ENCODE measurements around the gene CEACAM19. TPM values are rescaled to one million over a fixed set of nuclear protein-coding genes. Genes with fewer than 3 reads are reported as not detected.

Gene CEACAM19
- total and polyA plus RNA-seq, 9 donors: 2.2 to 10.0 (median 5.4) TPM

DNA sequence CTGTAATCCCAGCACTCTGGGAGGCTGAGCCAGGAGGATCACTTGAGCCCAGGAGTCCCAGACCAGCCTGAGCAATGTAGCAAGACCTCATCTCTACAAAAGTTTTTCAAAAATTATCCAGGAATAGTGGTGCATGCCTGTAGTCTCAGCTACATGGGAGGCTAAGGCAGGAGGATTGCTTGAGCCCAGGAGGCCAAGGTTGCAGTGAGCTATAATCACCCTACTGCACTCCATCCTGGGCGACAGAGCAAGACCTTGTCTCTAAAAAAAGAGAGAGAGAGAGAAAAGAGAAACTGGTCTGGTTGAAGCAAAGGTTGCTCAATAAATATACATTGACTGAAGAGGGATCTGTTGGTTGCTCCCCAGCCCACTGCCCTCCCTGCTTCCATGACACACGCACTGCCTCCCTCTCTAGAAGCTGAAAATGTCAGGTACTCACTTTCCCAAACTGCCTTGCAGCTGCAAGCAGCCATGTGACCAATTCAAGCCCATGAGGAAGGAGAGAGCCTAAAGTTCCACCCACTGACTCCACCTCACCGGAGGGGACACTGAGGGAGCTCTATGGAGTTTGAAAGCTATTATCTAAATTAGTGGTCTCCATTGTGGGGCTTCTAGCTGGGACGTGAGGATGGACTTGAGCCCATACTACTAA is 41.7 kb downstream of the CEACAM19 start:
- no peak for TF ChIP-seq POLR2A (IDR thresholded peaks at IDR 0.05)
- TF ChIP-seq EP300 (IDR thresholded peaks at IDR 0.05): no peak
- TF ChIP-seq, protein P1, sequence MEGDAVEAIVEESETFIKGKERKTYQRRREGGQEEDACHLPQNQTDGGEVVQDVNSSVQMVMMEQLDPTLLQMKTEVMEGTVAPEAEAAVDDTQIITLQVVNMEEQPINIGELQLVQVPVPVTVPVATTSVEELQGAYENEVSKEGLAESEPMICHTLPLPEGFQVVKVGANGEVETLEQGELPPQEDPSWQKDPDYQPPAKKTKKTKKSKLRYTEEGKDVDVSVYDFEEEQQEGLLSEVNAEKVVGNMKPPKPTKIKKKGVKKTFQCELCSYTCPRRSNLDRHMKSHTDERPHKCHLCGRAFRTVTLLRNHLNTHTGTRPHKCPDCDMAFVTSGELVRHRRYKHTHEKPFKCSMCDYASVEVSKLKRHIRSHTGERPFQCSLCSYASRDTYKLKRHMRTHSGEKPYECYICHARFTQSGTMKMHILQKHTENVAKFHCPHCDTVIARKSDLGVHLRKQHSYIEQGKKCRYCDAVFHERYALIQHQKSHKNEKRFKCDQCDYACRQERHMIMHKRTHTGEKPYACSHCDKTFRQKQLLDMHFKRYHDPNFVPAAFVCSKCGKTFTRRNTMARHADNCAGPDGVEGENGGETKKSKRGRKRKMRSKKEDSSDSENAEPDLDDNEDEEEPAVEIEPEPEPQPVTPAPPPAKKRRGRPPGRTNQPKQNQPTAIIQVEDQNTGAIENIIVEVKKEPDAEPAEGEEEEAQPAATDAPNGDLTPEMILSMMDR (IDR thresholded peaks at IDR 0.05): no peak
- WGBS, 3 donors: 38 to 54% (median 49%) methylated on average over 4 of the region's 4 CpGs
- Histone ChIP-seq H3K36me3 (no peaks in the 10 kb centered on the region), H3K9me3 (no peaks in the 10 kb centered on the region), H3K4me3 (no peak overlapping the region), H3K27ac (no peak overlapping the region), H3K27me3 (no peaks in the 10 kb centered on the region), H3K4me1 (ENCODE audit: insufficient read depth) (no peaks in the 10 kb centered on the region)
- intact Hi-C loops (cut with DNase I): no loop called here
- DNase-seq: no peak

DNA sequence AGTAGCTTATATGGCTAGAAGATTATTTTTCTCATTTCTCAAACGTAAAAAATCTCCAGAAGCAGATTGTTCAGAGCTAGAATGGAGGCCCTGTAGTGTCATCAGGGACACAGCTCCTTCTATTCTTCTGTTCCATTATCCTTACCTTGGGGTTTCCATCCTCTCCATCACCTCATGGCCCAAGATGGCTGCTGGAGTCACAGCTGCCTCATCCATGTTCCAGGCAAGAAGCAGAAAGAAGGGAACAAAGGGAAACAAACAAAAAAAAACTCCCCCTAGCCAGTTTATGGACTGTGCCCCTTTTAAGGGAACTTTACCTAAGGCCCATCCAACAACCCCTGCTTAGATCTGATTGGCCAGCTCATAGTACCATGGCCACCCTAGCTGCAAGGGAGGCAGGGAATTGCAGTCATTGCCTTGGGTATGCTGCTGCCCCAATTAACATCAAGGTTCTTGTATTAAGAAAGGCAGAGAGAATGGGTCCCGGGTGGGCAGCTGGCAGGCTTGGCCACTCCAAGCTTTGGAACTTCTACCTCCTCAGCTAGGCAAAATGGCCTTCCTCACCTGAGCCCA is 43.4 kb downstream of the CEACAM19 start:
- Histone ChIP-seq H3K4me3 (no peak overlapping the region), H3K4me1 (ENCODE audit: insufficient read depth) (peaks cover 7% of the 10 kb centered on the region), H3K27me3 (no peaks in the 10 kb centered on the region), H3K27ac (no peak overlapping the region), H3K36me3 (no peaks in the 10 kb centered on the region), H3K9me3 (no peaks in the 10 kb centered on the region)
- WGBS, 3 donors: 47 to 58% (median 50%) methylated on average over 2 of the region's 2 CpGs
- no peak for TF ChIP-seq POLR2A (IDR thresholded peaks at IDR 0.05)
- TF ChIP-seq, protein P1 (IDR thresholded peaks at IDR 0.05): no peak
- no peak for TF ChIP-seq EP300 (IDR thresholded peaks at IDR 0.05)
- no peak for DNase-seq
- intact Hi-C loops (cut with DNase I): no loop called here

DNA sequence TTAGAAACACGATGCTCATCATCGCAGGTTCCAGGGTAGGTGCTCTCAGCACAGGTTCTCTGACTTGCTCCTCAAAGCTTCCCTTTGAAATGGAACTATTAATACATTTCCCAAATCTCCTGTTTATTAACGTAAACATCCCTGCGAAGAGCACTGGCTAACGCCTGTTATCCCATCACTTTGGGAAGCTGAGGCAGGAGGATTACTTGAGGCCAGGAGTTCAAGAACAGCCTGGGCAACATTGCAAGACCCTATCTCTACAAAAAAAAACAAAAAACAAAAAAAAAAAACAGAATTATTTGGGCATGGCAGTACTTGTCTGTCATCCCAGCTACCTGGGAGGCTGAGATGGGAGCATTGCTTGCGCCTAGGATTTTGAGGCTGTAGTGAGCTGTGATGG is 46.3 kb downstream of the CEACAM19 start:
- TF ChIP-seq EP300 (IDR thresholded peaks at IDR 0.05) (no peak), POLR2A (IDR thresholded peaks at IDR 0.05) (no peak)
- TF ChIP-seq, protein P1 (IDR thresholded peaks at IDR 0.05): no peak
- Histone ChIP-seq H3K4me3 (no peak overlapping the region), H3K27me3 (no peaks in the 10 kb centered on the region), H3K27ac (no peak overlapping the region), H3K4me1 (ENCODE audit: insufficient read depth) (peaks cover 9% of the 10 kb centered on the region), H3K9me3 (no peaks in the 10 kb centered on the region), H3K36me3 (no peaks in the 10 kb centered on the region)
- intact Hi-C loops (cut with DNase I): no loop called here
- DNase-seq: no peak
- WGBS, 3 donors: 83 to 86% (median 83%) methylated on average over 6 of the region's 6 CpGs

DNA sequence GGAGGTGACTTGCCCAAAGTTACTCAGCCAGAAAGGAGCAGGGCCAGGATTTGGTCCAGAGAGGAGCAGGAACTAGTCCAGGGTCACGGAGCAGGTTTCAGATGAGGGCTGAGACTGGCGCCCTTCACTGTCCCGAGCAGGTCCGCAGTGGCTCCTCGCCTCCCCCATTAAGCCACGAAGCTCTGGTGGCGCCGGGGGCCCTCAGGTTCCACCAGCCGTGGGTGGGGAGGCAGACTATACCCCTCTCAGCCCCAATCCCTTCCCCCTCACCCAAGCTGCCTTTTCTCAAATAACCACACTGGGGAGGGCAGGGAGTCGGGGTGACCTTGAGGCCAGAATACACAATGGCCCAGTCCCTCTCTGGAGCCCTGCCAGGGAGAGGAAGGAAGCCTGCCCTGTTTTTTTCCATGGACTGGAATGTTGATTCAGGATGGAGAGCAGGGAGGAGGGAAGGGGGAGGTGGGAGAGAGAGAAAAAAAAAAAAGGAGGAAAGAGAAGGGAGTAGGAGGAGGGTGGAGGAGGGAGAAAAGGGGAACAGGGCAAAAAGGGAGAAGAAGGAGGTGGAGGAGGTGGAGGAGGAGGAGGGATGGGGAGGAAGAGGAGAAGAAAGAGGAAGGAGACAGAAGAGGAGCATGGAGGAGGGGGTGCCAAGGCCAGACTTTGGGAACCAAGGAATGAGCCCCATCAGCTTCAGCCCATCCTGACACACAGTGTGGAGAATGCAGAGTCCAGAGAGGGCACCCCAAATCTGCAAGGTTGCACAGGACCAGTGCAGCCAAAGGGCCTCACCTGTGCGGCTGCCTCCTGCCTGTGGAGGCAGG is 47.4 kb downstream of the CEACAM19 start:
- Histone ChIP-seq H3K27ac (peak overlapping the region; percentile 22 to 64), H3K36me3 (no peaks in the 10 kb centered on the region), H3K4me1 (ENCODE audit: insufficient read depth) (peaks cover 9% of the 10 kb centered on the region), H3K4me3 (no peak overlapping the region), H3K27me3 (no peaks in the 10 kb centered on the region), H3K9me3 (no peaks in the 10 kb centered on the region)
- DNase-seq: peak; percentile 86 to 93 (median 88)
- WGBS, 3 donors: 10 to 12% (median 10%) methylated on average over 11 of the region's 11 CpGs
- intact Hi-C loops (cut with DNase I): no loop called here
- TF ChIP-seq, protein P1 (IDR thresholded peaks at IDR 0.05): no peak
- TF ChIP-seq EP300 (IDR thresholded peaks at IDR 0.05) (no peak), POLR2A (IDR thresholded peaks at IDR 0.05) (no peak)

All from ovary (tissue), 9 donors.